T-helper 2 cell treated with Interferon-gamma antibody and Interleukin-4, amounts not matched to agents 100 ng/mL and 5 ng/mL, for 36 hours (primary cell): ENCODE measurements around the gene CTDSP2. TPM values are rescaled to one million over a fixed set of nuclear protein-coding genes. Genes with fewer than 3 reads are reported as not detected.

Experiments
- total RNA-seq: library from RNA; stranded (reverse); gene quantifications from 2 replicates; pipeline ENCODE4 v1.2.3, GENCODE V29; 2022

CTDSP2 gene
- total RNA-seq, 1 donor from 2014 or later: 111 TPM

Other genes with a start within 250 kb of the CTDSP2 start
- gene DTX3, start 241.9 kb downstream of the CTDSP2 start, total RNA-seq: 18.1 and 19.1 TPM in 2 replicates
- gene ARHGEF25, start 235.3 kb downstream of the CTDSP2 start, total RNA-seq: 0.48 and 1.0 TPM in 2 replicates
- gene B4GALNT1, start 213.5 kb downstream of the CTDSP2 start, total RNA-seq: 1.5 and 1.9 TPM in 2 replicates
- gene OS9, start 152.6 kb downstream of the CTDSP2 start, total RNA-seq: 137 and 138 TPM in 2 replicates
- 57.1 and 59.4 TPM in 2 replicates for gene AGAP2, start 108.0 kb downstream of the CTDSP2 start, total RNA-seq
- 17.3 and 17.9 TPM in 2 replicates for gene TSPAN31, start 101.7 kb downstream of the CTDSP2 start, total RNA-seq
- 134 and 138 TPM in 2 replicates for gene CDK4, start 94.4 kb downstream of the CTDSP2 start, total RNA-seq
- gene MARCHF9, start 91.6 kb downstream of the CTDSP2 start, total RNA-seq: 21.2 and 21.9 TPM in 2 replicates
- 4.2 and 4.3 TPM in 2 replicates for gene CYP27B1, start 79.7 kb downstream of the CTDSP2 start, total RNA-seq
- 34.8 and 42.7 TPM in 2 replicates for gene METTL1, start 74.6 kb downstream of the CTDSP2 start, total RNA-seq
- 3.1 and 3.3 TPM in 2 replicates for gene EEF1AKMT3, start 74.1 kb downstream of the CTDSP2 start, total RNA-seq
- gene TSFM, start 63.9 kb downstream of the CTDSP2 start, total RNA-seq: 36.3 and 39.2 TPM in 2 replicates
- 4.2 and 4.4 TPM in 2 replicates for gene AVIL, start 28.0 kb downstream of the CTDSP2 start, total RNA-seq
- gene ATP23, start 94.8 kb upstream of the CTDSP2 start, total RNA-seq: 14.0 and 17.1 TPM in 2 replicates